Midbrain (tissue), 1 donor: Measurements from ENCODE around the gene AMH.

Source experiments
- DNase-seq: peaks from one replicate; lab custom pipeline; 2025; lab: John Stamatoyannopoulos, UW

The AMH gene

DNA sequence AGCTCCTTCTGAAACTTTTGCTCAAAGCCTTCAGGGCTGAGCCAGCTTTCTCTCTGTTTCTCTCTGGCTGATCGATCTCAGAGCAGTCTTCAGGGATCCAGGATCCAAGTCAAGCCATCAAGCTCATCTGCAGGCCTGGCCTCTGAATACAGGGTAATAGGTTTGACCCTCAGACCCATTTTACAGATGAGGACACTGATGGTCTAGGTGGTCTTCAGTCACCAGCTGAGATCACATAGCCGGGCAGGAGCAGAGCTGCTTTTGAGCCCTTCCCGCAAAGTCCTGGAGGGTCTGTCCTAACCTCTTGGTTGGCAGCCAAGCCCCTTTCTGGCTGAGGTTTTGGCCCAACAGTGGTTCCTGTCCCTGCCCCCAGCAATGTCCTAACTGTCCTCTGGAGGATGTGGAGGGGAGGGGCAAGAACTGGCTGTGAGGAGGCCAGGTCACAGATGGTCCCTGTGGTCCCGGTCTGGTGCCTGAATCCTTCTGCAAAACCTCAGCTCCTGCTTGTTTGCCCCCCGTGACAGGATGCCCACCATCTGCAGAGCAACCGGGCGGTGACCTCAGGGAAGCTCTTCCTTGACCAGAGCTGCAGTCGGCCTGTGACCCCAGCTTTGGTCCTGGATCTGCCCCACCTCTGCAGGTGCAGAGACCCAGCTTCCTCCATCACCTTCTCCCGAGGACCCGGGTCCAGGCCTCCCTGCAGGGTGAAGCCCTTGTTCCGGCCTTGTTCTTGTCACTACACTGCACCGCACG lies 38.6 kb downstream of the AMH start:
- DNase-seq, result no peak

DNA sequence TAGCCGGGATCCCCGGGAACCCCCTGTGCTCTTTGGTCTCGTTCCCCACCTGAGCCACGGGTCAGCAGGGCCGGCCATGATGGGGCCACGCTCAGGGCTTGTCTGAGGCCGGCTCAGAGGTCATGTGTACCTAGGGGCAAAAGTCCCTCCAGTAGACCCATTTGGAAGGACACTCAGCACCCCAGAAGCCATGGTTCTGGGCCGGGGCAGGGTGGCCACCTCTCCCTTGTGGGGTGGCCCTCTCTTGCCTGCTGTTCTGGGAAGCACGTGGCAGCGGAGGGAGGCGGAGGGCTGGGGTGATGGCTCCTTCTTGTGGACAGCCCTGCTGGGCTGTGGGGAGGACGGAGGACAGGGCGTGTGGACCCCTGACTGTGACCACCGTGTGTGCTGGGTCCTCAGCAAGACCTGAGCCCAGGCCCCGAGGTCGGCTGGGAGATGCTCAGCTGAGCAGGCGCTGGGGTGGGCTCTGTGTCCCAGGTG lies 39.3 kb downstream of the AMH start:
- DNase-seq, result no peak

DNA sequence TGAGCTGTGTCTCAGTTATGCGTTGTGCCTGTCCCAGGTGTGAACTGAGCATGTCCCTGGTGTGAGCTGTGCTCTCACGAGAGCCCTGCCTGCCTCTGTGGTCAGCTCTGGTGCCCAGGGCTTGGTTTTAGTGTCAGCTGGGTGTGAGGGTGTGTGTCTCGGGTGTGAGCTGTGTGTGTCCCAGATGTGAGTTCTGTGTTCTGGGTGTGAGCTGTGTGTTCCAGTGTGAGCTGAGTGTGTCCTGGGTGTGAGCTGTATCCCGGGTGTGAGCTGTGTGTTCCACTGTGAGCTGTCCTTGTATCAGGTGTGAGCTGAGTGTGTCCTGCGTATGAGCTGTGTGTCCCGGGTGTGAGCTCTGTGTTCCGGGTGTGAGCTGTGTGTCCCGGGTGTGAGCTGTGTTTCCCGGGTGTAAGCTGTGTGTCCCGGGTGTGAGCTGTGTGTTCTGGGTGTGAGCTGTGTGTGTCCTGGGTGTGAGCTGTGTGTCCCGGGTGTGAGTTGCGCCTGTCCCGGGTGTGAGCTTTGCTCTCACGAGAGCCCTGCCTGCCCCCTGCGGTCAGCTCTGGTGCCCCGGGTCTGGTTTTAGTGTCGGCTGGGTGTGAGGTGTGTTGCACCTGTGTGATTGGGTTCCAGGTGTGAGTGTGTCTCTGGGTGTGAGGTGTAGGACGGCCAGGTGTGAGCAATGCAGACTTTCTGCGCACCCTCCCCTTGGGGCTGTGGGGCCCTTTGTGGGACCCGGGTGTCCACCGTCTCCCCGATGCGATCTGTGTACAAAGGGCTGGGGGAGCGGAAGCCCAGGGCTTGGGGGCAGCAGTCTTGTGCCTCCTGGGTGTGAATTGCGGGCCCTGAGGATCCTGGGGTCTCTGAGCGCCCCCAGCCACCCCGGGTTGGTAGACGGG lies 39.9 kb downstream of the AMH start:
- DNase-seq, result no peak

DNA sequence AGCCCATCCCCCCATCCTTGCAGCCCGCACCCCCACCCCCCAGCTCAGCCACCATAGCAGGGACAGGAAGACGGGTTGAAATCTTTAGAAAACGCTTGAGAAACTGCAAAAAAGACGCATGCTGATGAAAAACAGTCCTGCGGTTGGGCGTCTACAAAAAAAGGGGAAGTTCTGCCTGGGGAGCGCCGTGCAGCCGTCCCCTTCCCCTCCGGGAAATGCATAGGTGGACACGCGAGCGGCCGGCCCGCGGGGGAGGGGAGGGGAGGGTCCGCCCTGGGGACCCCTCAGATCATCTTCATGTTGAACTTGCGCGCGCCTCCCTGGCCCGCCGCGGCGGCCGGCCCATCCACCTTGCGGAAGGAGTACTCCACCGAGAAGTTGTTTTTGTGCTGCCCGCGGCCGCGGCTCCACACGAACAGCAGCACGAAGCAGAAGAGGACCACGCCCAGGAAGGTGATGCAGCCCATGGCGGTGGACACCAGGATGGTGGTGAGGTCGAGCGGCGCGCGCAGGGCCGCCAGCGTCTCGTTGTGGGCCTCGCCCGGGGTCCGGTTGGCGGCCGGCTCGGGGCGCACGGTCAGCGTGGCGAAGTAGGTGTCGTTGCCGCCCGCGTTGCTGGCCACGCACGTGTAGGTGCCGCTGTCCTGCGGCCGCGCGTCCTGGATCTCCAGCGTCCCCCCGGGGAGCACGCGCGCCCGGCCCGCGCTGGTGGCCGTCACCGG lies 40.8 kb downstream of the AMH start:
- peak; percentile 28 for DNase-seq

DNA sequence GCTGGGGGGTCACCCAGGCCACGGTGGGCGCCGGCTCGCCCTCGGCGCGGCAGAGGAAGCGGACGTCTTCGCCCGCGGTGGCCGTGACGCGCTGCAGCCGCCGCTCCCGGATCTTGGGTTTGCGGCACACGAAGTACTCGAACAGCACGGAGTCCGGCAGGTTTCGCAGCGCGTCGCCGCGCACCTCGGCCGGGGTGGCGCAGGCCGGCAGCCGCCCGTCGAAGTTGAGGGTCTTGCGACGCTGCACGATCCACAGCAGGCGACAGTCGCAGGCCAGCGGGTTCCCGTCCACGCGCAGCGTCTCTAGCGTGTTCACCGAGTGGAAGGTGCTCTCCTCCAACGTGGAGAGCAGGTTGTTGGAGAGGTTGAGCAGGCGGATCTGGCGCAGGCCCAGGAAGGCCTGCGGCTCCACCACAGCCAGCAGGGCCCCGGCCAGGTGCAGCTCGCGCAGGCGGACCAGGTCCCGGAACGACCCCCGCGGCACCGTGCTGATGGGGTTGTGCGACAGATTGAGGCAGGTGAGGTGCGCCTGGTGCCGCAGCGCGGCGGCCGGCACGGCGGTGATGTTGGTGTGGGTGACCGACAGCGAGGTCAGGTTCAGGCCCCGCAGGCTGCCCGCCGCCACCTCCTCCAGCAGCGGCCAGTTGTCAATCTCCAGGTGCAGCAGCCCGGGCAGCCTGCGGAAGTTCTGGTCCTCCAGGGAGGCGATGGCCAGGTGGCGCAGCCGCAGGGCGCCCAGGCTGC lies 41.5 kb downstream of the AMH start:
- no peak for DNase-seq

DNA sequence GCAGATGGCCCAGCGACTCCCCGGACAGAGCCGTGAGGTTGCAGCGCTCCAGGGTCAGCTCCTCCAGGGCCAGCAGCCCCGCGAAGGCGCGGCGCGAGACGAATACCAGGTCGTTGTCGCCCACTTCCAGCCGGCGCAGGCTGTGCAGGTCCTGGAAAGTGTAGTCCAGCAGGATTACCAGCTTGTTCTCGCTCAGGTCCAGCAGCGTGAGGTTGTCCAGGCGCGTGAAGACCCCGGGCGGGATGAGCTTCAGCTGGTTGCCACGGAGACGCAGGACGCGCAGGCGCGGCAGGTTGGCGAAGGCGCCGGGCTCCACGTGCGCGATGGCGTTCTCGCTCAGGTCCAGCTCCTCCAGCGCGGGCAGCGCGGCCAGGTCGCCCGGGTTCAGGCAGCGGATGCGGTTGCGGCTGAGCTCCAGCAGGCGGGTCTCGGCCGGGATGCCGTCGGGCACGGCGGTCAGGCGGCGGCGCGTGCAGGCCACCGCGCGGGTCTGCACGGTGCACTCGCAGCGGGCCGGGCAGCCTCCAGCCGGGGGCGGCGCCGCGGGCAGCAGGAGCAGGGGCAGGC lies 42.1 kb downstream of the AMH start:
- DNase-seq, result no peak

DNA sequence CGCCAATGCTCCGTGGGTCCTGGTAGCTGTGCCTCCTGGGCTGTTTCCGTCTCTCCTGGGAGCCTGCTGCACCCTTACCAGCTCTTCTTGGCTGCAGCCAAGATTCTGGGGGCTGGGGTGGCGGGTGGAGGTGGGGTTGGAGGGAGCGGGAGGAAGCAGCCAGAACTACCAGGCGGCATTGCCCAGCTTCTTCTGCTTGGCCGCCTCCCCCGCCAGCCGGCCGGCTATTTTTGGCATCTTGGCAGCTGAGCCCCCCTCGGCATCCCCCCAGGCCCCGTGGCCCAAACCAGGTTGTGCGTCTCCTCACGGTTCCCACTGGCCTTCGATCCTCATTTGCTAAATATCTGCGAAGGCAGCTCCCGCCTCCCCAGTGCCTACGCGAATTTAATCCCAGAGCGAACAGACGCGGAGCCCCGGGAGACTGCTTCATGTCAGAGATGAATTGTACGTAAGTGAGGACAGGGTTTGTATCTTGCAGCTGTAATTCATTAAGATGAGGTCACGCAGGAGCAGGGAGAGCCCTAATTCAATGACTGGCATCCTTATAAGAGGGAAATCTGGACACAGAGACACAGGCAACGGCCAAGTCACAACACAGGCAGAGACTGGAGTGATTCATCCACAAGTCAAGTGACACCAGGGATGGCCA lies 45.7 kb downstream of the AMH start:
- peak; percentile 39 for DNase-seq

DNA sequence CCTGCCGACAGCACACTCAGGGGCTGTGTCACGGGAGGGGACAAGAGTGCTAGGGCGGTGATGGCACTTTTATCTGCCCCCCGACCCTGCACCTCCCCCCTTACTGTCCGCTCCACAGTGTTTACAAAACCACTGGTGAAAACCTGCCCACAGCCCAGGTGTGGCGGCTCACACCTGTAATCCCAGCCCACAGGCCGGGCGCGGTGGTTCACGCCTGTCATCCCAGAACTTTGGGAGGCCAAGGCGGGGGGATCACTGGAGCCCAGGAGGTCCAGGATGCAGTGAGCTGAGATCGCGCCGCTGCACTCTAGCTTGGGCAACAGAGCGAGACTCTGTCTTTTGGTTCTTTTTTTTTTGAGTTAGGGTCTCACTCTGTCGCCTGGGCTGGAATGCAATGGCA lies 47.0 kb downstream of the AMH start:
- no peak for DNase-seq

DNA sequence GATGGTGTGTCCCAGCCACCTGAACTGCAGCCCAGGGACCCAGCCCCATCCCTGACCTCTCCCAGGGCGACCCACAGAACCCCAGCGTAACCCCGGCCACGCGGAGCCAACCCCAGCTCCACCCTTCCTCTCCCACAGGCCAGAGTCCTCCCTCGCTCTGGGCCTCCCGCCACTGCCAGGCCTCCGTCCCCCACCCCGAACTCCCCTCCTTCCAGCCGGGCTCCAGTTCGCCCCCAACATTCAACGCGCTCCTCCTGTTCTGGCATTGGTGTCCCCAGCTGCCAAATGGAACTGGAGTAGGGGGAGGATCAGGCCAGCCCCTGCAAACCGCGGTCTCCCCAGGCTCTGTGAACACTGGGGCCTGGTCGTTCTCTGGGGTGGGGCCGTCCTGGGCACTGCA lies 51.4 kb downstream of the AMH start:
- DNase-seq, result no peak
